Right atrium auricular region (tissue), 2 donors: Measurements from ENCODE around the gene NBL1. TPM values are rescaled to one million over a fixed set of nuclear protein-coding genes. Genes with fewer than 3 reads are reported as not detected.

Experiments used
- DNase-seq: peaks from one replicate; pipeline ENCODE4 v3.0.0-alpha.2; 2019; ENCODE audit warnings: low spot score
- H3K27ac ChIP-seq, 2 donors: fragments of 200-600 bp; sonication (generic); 1 replicate in 1 of 2; 2 replicates in 1 of 2; pipeline ENCODE4 v1.5.1; 2016 to 2019
- H3K27me3 ChIP-seq, 2 donors: fragments of 200-600 bp; sonication (generic); one replicate each; pipeline versions ENCODE4 v1.5.1 to v1.6.0; 2017 to 2019
- H3K36me3 ChIP-seq: fragments of 200-600 bp; sonication (generic); one replicate; pipeline ENCODE4 v1.5.1; 2016
- H3K4me1 ChIP-seq, 2 donors: fragments of 200-600 bp; sonication (generic); one replicate each; pipeline versions ENCODE4 v1.5.1 to v1.6.0; 2017 to 2019
- H3K4me3 ChIP-seq, 2 donors: fragments of 200-600 bp; sonication (generic); 1 replicate in 1 of 2; 2 replicates in 1 of 2; pipeline ENCODE4 v1.5.1; 2017 to 2019; ENCODE audit warnings: mild to moderate bottlenecking in 1 of 2, moderate library complexity in 1 of 2
- H3K9me3 ChIP-seq, 2 donors: fragments of 200-600 bp; sonication (generic); one replicate each; pipeline ENCODE4 v1.5.1; 2019
- total RNA-seq, 2 donors: library from RNA; depleted of rRNA; stranded (reverse); fragments of >200 nt; gene quantifications; one replicate each; pipeline ENCODE4 v1.1.0, GENCODE V29; 2016
- TF ChIP-seq, protein P1 (sequence below), 2 donors: fragments of 200-600 bp; sonication (generic); IDR thresholded peaks; one replicate each; pipeline ENCODE4 v1.5.1; 2019; ENCODE audit warnings: antibody characterized with exemption in 2 of 2

NBL1 gene
- total RNA-seq, 2 donors from 2014 or later: 19.5 to 57.2 TPM

- Histone ChIP-seq H3K27me3 (no peaks in the 10 kb centered on the region), H3K27ac (no peak overlapping the region)
- TF ChIP-seq, protein P1, sequence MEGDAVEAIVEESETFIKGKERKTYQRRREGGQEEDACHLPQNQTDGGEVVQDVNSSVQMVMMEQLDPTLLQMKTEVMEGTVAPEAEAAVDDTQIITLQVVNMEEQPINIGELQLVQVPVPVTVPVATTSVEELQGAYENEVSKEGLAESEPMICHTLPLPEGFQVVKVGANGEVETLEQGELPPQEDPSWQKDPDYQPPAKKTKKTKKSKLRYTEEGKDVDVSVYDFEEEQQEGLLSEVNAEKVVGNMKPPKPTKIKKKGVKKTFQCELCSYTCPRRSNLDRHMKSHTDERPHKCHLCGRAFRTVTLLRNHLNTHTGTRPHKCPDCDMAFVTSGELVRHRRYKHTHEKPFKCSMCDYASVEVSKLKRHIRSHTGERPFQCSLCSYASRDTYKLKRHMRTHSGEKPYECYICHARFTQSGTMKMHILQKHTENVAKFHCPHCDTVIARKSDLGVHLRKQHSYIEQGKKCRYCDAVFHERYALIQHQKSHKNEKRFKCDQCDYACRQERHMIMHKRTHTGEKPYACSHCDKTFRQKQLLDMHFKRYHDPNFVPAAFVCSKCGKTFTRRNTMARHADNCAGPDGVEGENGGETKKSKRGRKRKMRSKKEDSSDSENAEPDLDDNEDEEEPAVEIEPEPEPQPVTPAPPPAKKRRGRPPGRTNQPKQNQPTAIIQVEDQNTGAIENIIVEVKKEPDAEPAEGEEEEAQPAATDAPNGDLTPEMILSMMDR (IDR thresholded peaks at IDR 0.05): no peak
Measured at GRCh38 chr1:19639999-19640362, 4.1 kb upstream of the NBL1 start.

DNA sequence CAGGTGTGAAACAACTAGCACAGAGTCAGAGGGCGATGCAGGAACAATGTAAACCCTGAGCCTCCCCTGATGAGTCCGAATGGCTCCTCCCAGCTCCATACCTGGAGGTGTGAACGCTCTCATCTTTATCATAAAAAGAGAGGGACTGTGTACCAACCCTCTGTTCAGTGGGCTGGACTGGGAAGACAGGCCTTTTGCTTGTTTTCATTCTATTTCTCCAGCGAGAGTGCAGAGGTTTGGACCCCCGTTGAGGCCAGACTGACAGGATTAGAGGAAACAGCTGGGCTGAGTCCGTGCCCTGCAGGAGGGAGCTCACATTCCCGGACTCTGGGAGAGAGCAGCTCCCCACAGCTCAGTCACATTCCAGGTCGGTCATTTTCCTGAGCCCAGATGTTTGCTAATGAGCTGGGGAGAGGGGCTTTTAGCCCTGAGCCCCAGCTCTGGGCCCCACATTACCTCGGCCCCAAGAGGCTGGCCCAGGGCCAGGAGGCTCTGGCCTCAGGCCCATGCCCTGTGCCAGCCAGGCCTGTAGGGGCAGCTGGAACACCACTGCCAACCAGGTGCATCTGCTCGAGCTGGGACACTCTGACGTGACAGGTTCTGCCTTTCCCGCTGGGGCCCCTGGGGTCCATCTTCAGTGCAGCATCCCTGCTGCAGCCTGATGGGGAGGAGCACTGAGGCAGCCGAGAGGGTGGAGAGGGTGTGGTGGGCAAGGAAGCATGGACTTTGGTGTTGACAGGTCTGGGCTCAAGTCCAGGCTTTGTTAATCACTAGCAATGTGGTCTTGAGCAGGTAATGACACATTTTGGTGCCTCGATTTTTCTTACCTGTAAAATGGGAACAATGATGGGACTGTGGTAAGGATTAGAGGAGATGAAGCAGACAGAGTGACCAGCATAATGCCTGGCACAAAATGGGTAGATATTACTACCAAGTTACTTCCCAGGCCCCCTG is 3.5 kb upstream of the NBL1 start:
- Histone ChIP-seq H3K27me3 (no peaks in the 10 kb centered on the region), H3K4me1 (peaks cover 0 to 19% of the 10 kb centered on the region in 2 donors), H3K9me3 (no peaks in the 10 kb centered on the region), H3K4me3 (no peak overlapping the region), H3K27ac (no peak overlapping the region), H3K36me3 (no peaks in the 10 kb centered on the region)
- TF ChIP-seq, protein P1 (IDR thresholded peaks at IDR 0.05): no peak
- no peak for DNase-seq

More at GRCh38 chr1:19639999-19640362, 4.1 kb upstream of the NBL1 start:
- Histone ChIP-seq H3K4me3 (no peak overlapping the region), H3K36me3 (no peaks in the 10 kb centered on the region), H3K9me3 (no peaks in the 10 kb centered on the region), H3K4me1 (peaks cover 0 to 12% of the 10 kb centered on the region in 2 donors)
- no peak for DNase-seq

- peaks cover 0 to 44% of the 10 kb centered on the region in 2 donors for H3K4me1 ChIP-seq
- DNase-seq: no peak
- peak overlapping the region; percentile 51 to 78 for H3K4me3 ChIP-seq
- no peaks in the 10 kb centered on the region for H3K27me3 ChIP-seq
- no peaks in the 10 kb centered on the region for H3K36me3 ChIP-seq
- H3K9me3 ChIP-seq: no peaks in the 10 kb centered on the region
- TF ChIP-seq, protein P1 (IDR thresholded peaks at IDR 0.05): no peak
- H3K27ac ChIP-seq: peak overlapping the region; percentile 80 to 83
Measured at GRCh38 chr1:19643121-19643520, 990 bp upstream of the NBL1 start.

- H3K27me3 ChIP-seq: no peaks in the 10 kb centered on the region
- H3K4me3 ChIP-seq: peak overlapping the region; percentile 51 to 78
- H3K27ac ChIP-seq: peak overlapping the region; percentile 81 to 92
- peaks cover 0 to 53% of the 10 kb centered on the region in 2 donors for H3K4me1 ChIP-seq
- H3K36me3 ChIP-seq: no peaks in the 10 kb centered on the region
- TF ChIP-seq, protein P1 (IDR thresholded peaks at IDR 0.05): no peak
- no peak for DNase-seq
- no peaks in the 10 kb centered on the region for H3K9me3 ChIP-seq
Measured at GRCh38 chr1:19644395-19644680, 227 bp downstream of the NBL1 start.

GRCh38 chr1:19644681-19645410 is 735 bp downstream of the NBL1 start:
- Histone ChIP-seq H3K36me3 (no peaks in the 10 kb centered on the region), H3K27ac (peak overlapping the region; percentile 81 to 92), H3K4me3 (peak overlapping the region; percentile 51 to 78), H3K27me3 (no peaks in the 10 kb centered on the region), H3K4me1 (peaks cover 0 to 57% of the 10 kb centered on the region in 2 donors), H3K9me3 (no peaks in the 10 kb centered on the region)
- TF ChIP-seq, protein P1 (IDR thresholded peaks at IDR 0.05): no peak
- no peak for DNase-seq
